Kidney (tissue), 14 donors: ENCODE measurements around the gene PRPF8. TPM values are rescaled to one million over a fixed set of nuclear protein-coding genes. Genes with fewer than 3 reads are reported as not detected.

Experiments used
- DNase-seq, 5 donors: peaks; one replicate each; pipeline ENCODE4 v3.0.0-alpha.2; 2013 to 2020
- FAIRE-seq: peaks from 2 replicates; lab custom pipeline; 2012; peaks lifted over from hg19 to GRCh38; lab: Jason Lieb, UNC
- H3K27ac ChIP-seq, 2 donors: one replicate each; pipeline ENCODE4 v1.7.0; 2013; ENCODE audit warnings: low read depth in 2 of 2, low read length in 2 of 2, inconsistent platforms in 1 of 2
- H3K27me3 ChIP-seq: one replicate; pipeline ENCODE4 v1.7.1; 2013; ENCODE audit warnings: low read length, inconsistent platforms; ENCODE audit not compliant: control insufficient read depth, insufficient read depth
- H3K36me3 ChIP-seq, 3 donors: one replicate each; pipeline versions ENCODE4 v1.7.0 to v1.7.1; 2013; ENCODE audit warnings: low read length in 3 of 3, control low read depth in 1 of 3, inconsistent platforms in 1 of 3; ENCODE audit not compliant: insufficient read depth in 3 of 3, control insufficient read depth in 2 of 3
- H3K4me1 ChIP-seq, 3 donors: one replicate each; pipeline versions ENCODE4 v1.7.0 to v1.7.1; 2013; ENCODE audit warnings: low read length in 3 of 3, inconsistent platforms in 1 of 3, low read depth in 1 of 3; ENCODE audit not compliant: control insufficient read depth in 2 of 3, insufficient read depth in 2 of 3
- H3K4me3 ChIP-seq, 3 donors: one replicate each; pipeline versions ENCODE4 v1.7.0 to v1.8.1; 2013; ENCODE audit warnings: low read length in 3 of 3, control low read depth in 1 of 3, inconsistent platforms in 1 of 3
- H3K9ac ChIP-seq, 3 donors: one replicate each; pipeline versions ENCODE4 v1.7.0 to v1.7.1; 2013; ENCODE audit warnings: low read length in 3 of 3, control low read depth in 1 of 3, inconsistent platforms in 1 of 3
- H3K9me3 ChIP-seq, 3 donors: one replicate each; pipeline versions ENCODE4 v1.7.0 to v1.7.1; 2013; ENCODE audit warnings: low read length in 3 of 3, control low read depth in 1 of 3, inconsistent platforms in 1 of 3; ENCODE audit not compliant: control insufficient read depth in 2 of 3, insufficient read depth in 1 of 3
- intact Hi-C: fragments of 100-400 bp; cut with DNase I; formaldehyde crosslinking; loops from one replicate; pipeline ENCODE4 v1.11.1; 2022
- polyA plus RNA-seq: library from polyadenylated mRNA; stranded (reverse); fragments of 350-450 nt; fragmentation: Illumina TruSeq; extraction: RNeasy Lipid Tissue Mini Kit (QIAGEN cat#74804); gene quantifications from one replicate; pipeline ENCODE4 v1.2.3, GENCODE V29; 2014; ENCODE audit warnings: low read depth, low replicate concordance; ENCODE audit not compliant: insufficient read depth
- total RNA-seq: library from RNA; stranded (reverse); fragmentation: NEBNext Ultra II Directional; extraction: Animal tissue kit (Norgen Biotek cat#: 25700); gene quantifications from one replicate; pipeline ENCODE4 v1.2.1, GENCODE V29; 2021
- TF ChIP-seq, protein P1 (sequence below): IDR thresholded peaks from 3 replicates; pipeline ENCODE4 v1.5.1; 2012; ENCODE audit warnings: mild to moderate bottlenecking, moderate library complexity, borderline replicate concordance; ENCODE audit not compliant: insufficient read depth; ENCODE audit errors: extremely low read depth
- donor health status: control.
- donor health status: control.
- donor health status: control.
- donor health status: control.
- donor health status: control.
- donor health status: DM: yes; HTN: yes; CAD: no.
- donor health status: Normal renal cell carcinoma (clear cell type).

PRPF8 gene
- total and polyA plus RNA-seq, 2 donors from 2014 or later: 181 to 236 TPM

DNA sequence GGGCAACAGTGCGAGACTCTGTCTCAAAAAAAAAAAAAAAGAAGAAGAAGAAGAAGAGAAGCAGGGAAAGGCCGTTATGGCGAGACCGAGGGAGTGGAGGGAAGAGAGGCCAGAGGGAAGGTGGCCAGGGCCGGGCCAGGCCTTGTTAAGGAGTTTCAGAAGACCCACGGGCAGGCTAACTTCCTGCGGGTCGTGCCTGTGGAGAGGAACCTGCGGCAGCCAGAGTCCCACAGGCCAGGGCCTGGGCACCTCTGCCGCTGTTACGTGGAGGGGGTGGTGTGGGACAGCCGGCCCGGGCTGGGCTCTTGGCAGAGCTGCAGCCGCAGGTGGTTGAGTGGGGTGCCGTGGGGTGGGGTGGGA lies 45.3 kb upstream of the PRPF8 start:
- DNase-seq (no peak), FAIRE-seq (no peak)
- intact Hi-C loops: loop anchor here (10.0 kb wide), 1 partner anchor 45 kb away; no protein-coding TSS in a partner anchor
- Histone ChIP-seq H3K27me3 (no peaks in the 10 kb centered on the region), H3K4me3 (no peak overlapping the region), H3K4me1 (peaks cover 0 to 26% (median 0%) of the 10 kb centered on the region in 3 donors), H3K9me3 (no peaks in the 10 kb centered on the region), H3K9ac (no peak overlapping the region), H3K36me3 (peaks cover 0 to 3% (median 3%) of the 10 kb centered on the region in 3 donors), H3K27ac (peak overlapping the region in 1 of 2 donors; percentile 84)
- TF ChIP-seq, protein P1, sequence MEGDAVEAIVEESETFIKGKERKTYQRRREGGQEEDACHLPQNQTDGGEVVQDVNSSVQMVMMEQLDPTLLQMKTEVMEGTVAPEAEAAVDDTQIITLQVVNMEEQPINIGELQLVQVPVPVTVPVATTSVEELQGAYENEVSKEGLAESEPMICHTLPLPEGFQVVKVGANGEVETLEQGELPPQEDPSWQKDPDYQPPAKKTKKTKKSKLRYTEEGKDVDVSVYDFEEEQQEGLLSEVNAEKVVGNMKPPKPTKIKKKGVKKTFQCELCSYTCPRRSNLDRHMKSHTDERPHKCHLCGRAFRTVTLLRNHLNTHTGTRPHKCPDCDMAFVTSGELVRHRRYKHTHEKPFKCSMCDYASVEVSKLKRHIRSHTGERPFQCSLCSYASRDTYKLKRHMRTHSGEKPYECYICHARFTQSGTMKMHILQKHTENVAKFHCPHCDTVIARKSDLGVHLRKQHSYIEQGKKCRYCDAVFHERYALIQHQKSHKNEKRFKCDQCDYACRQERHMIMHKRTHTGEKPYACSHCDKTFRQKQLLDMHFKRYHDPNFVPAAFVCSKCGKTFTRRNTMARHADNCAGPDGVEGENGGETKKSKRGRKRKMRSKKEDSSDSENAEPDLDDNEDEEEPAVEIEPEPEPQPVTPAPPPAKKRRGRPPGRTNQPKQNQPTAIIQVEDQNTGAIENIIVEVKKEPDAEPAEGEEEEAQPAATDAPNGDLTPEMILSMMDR: no peak

DNA sequence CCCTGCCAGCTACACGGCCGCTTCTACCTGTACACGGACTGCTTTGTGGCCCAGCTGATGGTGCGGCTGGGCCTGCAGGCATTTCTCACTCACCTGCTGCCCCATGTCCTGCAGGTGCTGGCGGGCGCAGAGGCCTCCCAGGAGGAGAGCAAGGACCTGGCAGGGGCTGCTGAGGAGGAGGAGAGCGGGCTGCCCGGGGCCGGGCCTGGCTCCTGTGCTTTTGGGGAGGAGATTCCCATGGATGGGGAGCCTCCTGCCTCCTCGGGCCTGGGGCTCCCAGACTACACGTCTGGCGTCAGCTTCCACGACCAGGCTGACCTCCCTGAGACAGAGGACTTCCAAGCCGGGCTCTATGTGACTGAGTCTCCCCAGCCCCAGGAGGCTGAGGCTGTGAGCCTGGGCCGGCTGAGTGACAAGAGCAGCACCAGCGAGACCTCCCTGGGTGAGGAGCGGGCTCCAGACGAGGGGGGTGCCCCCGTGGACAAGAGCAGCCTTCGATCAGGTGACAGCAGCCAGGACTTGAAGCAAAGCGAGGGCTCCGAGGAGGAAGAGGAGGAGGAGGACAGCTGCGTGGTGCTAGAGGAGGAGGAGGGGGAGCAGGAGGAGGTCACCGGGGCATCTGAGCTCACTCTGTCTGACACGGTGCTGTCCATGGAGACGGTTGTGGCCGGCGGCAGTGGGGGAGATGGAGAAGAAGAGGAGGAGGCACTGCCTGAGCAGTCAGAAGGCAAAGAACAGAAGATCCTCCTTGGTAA lies 43.4 kb upstream of the PRPF8 start:
- no peak for FAIRE-seq
- Histone ChIP-seq H3K9me3 (no peaks in the 10 kb centered on the region), H3K27me3 (no peaks in the 10 kb centered on the region), H3K4me3 (no peak overlapping the region), H3K27ac (no peak overlapping the region), H3K9ac (no peak overlapping the region), H3K36me3 (peaks cover 0 to under 1% (median 0%) of the 10 kb centered on the region in 3 donors), H3K4me1 (peaks cover 0 to 29% (median 0%) of the 10 kb centered on the region in 3 donors)
- TF ChIP-seq, protein P1: no peak
- intact Hi-C loops: loop anchor here (10.0 kb wide), 1 partner anchor 47 kb away; no protein-coding TSS in a partner anchor
- peak in 4 of 5 donors; percentile 28 to 68 (median 64) for DNase-seq

DNA sequence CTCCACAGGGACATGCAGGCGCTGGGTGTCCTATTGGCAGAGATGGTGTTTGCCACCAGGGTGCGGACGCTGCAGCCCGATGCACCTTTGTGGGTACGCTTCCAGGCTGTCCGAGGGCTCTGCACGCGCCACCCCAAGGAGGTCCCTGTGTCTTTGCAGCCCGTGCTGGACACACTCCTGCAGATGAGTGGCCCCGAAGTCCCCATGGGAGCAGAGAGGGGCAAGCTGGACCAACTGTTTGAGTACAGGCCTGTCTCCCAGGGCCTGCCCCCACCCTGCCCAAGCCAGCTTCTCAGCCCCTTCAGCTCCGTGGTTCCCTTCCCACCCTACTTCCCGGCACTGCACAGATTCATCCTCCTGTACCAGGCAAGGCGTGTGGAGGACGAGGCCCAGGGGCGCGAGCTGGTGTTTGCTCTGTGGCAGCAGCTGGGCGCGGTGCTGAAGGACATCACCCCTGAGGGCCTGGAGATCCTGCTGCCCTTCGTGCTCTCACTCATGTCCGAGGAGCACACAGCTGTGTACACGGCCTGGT lies 42.7 kb upstream of the PRPF8 start:
- H3K4me3 ChIP-seq: no peak overlapping the region
- intact Hi-C loops: loop anchor here (10.0 kb wide), 1 partner anchor 47 kb away; no protein-coding TSS in a partner anchor
- H3K9me3 ChIP-seq: no peaks in the 10 kb centered on the region
- H3K4me1 ChIP-seq: peaks cover 0 to 32% (median 0%) of the 10 kb centered on the region in 3 donors
- no peak overlapping the region for H3K9ac ChIP-seq
- peak in 2 of 5 donors; percentile 32 to 75 for DNase-seq
- no peaks in the 10 kb centered on the region for H3K36me3 ChIP-seq
- no peaks in the 10 kb centered on the region for H3K27me3 ChIP-seq
- FAIRE-seq: no peak
- TF ChIP-seq, protein P1: no peak
- no peak overlapping the region for H3K27ac ChIP-seq
